GM19035 (cell line): ENCODE measurements around the gene TENM4.
"Not testable (repeated sequence)": the region's sequence is repeated elsewhere in the genome, so short reads cannot be mapped to it uniquely, and the experiment has no call there.

Source experiments
- ATAC-seq: cut with Tn5 transposase; IDR thresholded peaks from one replicate; pipeline ENCODE4 v1.9.1; 2021; ENCODE audit not compliant: unreplicated experiment

TENM4 gene

DNA sequence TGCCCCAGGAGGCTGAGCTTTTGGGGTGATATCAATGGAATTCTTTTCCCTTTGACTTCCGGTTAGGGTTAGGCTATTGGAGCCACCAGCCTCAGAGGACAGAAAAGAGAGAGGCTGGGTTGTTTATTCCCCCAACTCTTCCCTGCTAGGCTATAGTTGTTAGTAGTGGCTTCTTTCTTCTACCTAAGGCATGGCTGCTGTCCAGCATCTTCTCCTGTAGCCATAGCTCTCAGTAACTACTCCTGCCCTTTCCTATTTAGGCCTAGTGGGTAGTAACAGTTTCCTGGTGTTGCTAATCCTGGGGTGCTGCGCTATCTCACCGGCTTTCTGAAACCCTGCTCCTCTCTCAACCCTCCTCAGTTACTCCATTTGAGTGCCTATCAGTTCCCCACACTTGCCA is 184.9 kb downstream of the TENM4 start:
- ATAC-seq = no peak

DNA sequence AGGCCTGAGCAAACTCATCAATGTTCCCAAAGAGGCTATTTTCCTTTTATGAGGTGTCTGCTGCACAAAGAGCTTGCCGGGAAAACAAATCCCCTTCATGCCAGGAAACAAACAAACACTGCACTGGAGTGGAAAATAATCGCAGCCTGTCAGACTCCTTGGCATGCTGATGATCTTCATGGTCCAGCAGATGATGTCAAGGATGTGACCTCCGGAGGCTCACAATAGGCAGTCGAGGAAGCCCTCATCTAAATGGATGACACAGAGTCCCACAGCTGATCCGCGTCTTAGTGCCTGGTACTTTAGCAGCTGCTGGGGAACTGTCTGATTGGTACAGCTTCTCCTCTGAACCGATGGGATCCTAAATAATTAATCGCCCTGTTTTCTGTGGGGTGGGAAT is 187.6 kb downstream of the TENM4 start:
- no peak for ATAC-seq

DNA sequence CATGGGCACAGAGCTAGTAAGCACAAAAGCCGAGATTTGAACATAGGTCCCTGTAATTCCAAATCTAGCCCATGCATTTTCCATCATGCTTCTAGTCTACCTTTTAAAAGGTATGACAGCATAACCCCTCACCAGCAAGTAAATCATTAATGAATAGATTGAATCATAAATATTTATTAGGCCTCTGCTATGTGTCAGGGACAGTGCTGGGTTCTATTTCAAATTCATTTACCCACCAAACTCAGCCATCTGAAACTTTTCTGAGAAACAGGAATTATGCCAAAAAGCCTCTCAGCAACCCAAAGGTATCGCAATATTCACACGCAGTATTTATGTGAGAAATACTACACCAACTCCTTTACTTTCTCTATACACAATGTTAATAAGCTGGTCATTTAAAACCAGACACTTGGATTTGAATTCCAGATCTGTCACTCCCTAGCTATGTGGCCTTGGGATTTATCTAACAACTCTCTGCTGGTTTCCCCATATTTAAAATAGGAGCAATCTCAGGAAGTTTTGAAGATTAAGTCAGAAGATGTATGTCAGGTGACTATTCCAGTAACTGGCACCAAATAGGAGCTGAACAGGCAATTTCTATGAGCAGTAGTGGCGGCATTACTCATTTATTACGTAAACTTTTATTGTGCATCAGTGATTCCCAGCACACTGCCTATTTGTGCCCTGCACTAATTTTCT is 191.4 kb downstream of the TENM4 start:
- no peak for ATAC-seq

DNA sequence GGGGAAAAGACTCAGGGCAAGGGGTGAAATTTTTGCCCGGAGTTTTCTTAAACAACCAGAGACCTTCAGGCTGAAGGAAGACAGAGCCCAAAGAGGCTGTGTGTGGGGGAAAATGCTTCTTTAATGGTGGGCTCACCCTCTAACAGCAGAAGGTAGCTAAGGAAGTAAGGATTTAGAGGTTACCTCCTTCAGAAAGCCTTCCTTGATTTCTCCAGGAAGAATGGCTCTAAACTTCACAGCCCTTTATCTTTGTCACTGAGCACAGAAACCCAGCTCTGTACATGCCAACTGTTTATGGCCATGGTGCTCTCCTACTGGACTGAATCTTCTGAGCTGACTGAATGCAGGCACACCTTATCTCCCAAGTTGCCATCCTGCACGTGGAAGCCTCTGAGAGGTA is 196.0 kb downstream of the TENM4 start:
- ATAC-seq = no peak

DNA sequence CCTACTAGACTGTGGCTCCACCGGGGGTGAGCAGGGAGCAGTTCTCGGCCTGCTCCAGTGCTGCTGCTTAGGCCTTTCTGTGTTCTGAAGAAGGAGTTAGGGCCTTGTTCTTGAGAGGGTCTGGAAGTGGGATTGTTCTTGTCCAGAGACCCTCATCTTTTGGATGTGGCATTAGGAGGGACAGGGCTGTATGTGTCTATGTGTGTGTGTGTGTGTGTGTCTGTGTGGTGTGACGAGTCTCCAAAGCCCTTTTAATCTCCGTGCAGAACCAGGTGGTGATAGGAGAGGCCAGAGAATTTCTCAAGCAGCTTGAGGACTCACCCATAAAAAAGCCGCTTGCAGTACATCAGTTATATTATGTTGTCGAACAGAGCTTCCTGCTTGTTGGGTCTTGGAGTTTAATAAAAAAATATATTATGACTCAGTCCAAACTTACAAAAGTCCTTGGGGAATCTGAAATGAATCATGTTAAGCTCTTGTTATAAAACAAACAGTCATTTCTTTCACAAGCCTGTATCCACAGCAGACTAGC is 196.5 kb downstream of the TENM4 start:
- no peak for ATAC-seq

DNA sequence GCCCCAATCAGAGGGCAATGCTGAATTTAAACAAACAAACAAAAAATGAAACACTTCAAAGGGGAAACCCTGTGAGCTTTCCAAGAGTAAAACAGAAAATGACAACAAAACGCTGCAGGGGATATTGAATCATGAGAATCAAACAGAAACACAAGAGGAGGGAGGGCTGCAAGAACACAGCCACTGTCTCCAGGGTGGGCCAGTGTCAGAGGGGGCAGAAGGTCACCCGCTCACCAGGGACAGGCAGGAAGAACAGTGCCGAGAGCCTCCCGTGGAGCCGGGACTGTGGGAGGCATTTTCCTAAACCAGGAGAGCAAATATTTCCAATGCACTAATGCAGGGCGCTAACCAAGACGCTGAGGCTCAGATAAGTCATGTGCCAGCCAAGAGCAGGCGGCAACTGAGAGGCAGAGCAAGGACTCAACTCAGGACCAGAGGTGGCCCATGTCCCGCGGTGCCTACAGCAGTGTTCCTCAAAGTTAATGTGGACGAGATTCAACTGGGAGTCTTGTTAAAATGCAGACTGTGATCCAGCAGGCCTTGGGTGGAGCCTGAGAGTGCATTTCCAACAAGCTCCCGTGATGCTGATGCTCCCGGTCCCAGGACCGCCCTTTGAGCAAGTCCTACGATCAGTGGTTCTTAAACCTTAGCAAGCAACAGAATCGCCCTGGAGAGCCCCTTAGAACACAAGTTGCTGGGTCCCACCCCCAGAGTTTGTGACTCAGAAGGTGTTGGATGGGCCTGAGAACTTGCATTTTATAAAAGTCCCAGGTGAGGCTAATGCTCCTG is 197.2 kb downstream of the TENM4 start:
- no peak for ATAC-seq

DNA sequence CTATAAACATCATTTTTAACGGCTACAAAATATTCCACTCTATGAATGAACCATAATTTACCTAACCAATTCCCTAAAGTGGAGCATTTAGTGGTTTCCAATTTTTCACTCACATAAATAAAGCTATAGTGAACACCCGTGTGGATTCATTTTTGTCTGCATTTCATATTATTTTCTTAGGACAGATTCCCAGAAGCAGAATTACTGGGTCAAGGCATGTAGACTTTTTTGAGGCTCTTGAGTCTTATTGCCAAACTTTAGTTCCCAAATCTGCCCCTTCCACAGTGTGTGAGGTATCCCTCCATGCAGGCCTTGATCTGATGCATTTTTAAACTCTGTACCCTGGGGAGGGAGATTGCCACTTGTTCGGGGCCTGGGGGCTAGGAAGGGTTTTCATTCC is 198.2 kb downstream of the TENM4 start:
- no peak for ATAC-seq

DNA sequence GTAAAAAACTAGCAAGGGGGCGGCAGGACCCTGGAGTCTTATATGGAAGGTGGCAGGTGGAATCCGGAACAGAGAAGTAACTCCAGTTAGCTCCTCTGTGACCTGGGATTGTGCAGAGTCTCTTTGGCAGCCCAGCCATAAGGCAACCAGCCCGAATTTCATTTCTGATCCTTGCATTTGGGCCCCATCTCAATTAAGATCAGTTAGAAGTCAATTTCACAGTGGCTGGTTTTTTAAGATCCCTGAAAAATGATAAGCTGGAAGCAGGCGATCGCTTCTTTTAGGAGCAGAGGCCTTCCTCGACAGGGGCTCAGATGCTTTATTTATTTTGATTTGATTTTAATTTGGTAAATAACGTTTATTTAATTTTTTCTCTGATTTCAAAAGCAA is 199.0 kb downstream of the TENM4 start:
- ATAC-seq = no peak

DNA sequence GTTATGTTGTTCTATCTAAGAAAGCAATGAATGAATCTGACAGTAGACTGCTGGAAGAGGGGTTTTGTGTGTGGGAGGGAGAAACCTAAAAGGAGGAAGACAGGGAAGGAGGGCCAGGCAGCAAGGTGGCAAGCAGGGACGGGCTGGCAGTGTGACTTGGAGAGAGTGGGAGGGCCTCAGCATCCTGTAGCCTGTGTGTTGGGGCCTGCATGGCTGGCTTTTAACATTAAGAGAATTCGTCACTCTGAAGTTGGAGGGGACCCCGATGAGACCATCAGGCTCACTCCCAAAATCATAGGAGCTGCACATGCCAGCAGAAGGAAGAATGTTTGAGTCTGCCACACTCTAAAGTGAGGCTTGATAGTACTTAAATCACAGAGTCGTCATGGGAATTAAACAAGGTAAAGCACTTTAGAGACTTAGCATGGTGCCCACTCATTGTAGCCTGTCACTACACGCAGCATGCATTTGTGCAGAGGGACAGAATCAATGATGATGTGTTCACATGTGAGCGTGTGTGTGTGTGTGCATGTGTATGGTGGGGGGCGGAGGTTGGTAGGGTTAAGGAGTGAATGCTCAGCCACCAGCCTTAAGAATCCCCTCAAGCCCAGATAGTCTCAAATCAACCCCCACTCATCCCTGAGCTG is 199.5 kb downstream of the TENM4 start:
- ATAC-seq = no peak

DNA sequence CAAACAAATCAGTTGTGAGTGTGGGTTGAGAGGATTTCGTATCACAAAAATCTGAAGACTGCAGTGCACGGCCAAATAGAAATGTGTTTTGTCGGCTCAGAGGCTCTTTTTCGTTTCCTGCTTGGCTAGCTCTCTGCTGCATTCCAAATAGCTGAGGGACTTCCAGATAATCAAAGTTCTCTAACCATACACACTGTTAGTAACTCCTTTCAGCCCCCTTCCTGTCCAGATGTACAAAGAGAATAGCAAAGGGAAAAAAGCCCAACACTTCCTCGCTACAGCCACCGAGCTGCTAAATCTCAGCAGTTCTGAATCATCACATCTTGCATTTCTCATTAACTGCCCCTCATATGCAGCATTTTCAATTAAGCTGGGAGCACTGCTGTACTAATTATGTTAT is 203.1 kb downstream of the TENM4 start:
- ATAC-seq = no peak

DNA sequence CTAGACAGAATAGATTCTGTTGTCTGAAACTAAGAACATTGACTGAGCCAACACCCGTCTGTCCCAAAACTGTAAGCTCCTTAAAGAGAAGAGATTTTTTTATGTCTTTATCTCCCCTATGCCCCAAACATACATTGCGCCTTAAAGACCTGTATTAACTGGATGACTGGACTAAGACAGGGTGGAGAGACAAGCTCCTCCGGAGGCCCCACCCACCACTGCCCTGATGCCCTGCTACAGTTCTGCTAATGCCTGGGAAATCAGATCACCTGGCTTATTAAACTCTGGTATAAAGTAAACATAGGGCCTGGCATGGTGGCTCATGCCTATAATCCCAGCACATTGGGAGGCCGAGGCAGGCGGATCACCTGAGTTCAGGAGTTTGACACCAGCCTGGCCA is 203.7 kb downstream of the TENM4 start:
- no peak for ATAC-seq

DNA sequence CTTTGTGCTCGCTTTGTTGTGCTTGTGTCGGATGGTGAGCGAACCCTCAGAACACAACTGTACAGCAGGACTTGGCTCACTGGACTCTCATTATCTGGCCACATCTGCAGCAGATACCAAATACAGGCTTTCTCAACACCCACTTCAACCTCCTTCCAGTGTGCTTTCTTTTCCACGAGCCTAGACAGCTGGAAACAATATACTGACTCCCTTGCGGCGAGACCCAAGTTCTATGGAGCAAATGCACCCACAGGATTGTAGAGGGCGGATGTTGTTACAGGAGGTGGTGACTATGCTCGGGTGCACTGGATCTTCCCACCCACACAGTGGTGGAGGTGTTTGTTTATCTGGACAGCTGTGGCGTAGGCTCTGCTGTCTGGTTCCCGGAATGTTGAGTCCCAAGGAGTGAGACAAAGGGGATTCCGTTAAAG is 204.3 kb downstream of the TENM4 start:
- no peak for ATAC-seq

DNA sequence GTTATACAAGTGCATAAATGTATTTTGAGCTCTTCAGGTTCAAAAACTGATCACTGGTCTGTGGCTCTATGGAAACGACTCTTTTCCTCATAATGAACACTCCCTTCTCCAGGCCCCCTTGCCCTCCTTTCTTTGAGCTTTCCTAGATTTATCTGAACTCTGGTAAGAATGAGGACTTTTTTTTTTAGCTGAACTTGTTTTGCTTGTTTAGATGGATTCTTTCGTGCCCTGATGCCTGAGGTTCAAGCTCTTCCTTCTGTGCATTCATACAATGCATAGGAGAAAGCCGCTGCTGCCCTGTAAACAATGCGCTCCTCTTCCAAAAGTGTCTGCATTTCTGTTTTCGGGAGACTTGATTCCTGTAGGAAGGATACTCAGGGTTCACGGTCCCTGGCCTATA is 205.1 kb downstream of the TENM4 start:
- no peak for ATAC-seq

DNA sequence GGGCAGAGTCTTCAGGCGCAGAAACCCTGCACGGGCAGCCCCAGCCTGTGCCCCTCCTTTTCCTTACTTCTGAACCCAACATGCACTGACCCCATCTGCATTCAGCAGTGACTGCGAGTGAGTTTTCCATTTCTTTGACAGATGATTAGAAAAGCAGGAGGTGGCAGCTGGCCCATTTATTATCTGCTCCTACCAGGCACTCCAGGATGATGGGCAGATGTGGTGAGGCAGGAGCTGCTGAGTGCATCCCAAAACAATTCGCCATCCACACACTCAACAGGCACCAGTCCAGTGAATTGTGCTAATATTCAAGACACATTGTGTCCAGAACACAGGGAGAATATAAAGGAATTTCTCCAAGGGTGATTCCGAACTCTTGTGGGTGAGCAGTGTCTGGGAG is 208.5 kb downstream of the TENM4 start:
- no peak for ATAC-seq

DNA sequence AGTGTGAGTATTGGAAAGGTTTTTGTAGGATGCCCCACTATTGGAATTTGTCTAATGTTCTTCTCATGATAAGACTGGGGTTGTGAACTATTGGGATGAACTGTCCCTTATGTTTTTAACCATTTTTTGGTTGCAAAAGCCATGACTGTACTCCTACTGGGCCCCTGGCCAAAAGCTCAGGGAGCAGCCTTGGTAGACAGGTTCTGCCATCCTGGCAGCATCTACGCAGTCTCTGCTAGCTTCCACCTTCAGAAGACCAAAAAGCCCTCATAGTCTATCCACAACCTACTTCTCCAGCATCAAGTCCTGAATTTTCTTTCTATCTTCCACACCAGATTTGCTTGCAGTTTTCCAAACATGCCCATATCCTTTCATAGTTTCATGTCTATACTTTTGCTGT is 211.8 kb downstream of the TENM4 start:
- no peak for ATAC-seq

DNA sequence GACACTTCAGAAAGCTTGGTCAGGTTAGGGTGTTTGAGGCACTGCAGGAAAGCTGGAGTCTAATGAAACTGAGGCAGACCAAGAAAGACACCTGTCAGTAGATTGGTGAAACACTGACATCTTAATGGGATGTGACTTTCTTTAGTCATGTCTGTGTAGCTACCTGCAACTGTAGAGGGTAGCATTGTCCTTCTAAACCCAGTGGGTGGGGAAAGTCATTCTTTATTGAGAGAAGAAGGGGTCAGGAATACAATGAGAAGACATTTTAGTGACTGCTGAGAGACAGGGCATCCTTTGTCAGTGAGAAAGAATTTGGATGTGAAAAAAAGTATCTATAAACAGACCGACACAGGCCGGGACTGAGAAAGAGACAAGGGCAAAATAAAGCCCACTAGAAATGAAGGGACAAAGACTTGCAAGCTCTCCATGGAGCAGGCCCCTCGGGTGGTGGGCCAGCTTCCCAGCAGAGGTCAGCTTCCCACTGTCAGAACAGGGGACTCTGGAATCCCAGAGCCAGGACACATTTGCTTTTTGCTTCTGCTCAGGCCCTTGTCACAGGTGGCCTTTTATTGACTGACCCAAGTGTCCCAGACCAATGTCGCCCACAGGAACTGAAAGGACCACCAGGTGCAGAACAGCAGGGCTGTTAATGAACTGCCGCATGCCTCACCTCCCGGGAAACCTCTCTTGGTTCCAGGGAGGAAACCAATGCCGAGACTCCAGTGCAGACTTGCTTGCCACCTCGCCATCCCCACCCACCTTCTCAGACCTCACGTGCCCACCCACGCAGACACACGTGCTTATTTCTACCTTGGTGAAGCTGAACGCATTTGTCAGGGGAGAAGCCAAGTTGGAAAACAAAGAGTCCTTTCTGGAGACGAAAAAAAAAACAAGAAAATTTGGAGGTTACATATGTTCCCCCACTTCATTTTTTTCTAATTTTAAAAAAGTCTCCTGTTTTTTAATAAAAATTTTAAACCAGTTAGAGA is 212.8 kb downstream of the TENM4 start:
- ATAC-seq = no peak

DNA sequence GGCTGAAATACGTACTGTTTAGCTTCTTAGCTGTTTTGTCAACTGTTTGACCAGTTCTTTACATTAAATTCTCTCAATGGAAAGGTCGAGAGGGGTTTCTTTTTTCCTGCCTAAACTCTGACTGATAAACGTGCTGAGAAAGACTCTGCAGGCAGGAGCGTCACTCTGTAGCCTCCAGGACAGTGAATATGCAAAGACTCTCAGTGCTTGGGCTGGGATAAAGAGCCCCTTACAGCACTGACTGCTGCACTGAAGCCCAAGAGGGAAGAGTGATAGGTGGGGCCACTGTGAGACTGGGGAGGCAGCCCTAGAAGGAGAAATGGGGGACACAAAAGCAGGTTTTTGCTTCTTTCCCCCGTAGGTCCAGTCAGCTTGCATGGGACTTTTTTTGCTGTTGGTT is 213.5 kb downstream of the TENM4 start:
- no peak for ATAC-seq

DNA sequence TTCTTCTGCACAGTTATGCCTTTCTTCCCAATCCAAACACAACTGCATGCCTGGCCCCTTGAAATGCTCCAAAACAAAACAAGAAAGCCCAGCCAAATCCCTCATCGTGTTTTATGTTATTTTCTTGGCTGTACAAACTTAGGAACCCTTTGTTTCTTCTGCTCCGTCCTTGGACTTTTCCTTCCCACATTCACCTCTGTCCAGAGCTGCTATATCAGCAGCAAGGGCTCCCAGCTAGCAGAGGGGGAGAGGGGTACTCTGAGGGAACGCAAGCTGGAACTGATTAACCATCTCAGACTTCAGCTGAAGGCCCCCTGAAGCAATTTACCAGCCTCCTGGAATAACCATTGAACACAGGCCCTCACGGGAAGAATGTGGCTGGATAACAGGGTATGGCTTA is 214.7 kb downstream of the TENM4 start:
- no peak for ATAC-seq

DNA sequence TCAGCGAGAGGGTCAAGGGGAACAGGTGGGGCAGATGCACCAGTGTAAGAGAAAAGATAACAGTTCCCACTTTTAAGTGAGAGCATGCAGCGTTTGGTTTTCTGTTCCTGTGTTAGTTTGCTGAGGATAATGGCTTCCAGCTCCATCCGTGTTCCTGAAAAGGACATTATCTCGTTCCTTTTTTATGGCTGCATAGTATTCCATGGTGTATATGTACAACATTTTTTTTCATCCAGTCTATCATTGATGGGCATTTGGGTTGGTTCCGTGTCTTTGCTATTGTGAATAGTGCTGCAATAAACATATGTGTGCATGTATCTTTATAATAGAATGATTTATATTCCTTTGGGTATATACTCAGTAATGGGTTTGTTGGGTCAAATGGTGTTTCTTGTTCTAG is 218.7 kb downstream of the TENM4 start:
- ATAC-seq = not testable (repeated sequence)

DNA sequence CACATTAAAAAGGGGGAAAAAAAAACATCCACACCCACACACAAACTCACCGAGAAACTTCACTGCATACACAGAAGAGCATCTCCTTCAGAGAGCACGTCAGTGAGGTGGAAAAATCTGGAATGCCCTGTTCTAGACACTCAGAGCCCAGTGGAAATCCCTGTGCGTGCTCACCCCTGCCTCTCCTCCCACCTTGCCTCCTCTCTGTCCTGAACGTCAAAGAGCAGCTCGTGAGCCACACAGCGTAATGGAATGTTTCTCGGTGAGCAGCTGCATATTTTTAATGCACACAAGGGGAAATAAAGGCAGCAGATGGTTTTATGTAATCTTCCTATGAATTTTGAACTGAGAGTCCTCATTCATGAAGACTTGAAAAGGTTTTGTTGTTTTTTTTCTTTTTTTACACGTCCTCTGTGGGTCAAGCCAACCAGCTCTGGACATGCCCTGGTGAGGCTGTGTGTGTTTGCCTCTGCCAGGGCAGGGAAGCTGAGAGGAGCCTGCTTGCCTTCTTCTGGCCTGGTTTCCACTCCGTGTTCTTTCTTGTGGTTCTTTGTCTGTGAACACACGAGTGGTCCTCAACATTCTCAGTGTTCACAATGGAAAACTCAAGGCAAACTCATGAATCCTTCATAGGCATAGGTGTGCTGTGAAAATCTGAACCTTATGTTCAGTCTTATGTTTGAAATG is 219.2 kb downstream of the TENM4 start:
- no peak for ATAC-seq
